IPS-18a (cell line): Measurements from ENCODE around the gene GLO1.

Source experiments
- H3K27ac ChIP-seq: one replicate; pipeline ENCODE4 v1.5.1; 2013; ENCODE audit warnings: low read length
- H3K27me3 ChIP-seq: one replicate; pipeline ENCODE4 v1.6.1; 2013; ENCODE audit warnings: mild to moderate bottlenecking, low read length; ENCODE audit not compliant: control insufficient read depth, insufficient read depth
- H3K36me3 ChIP-seq: one replicate; pipeline ENCODE4 v1.6.1; 2013; ENCODE audit warnings: low read depth, low read length; ENCODE audit not compliant: control insufficient read depth
- H3K4me1 ChIP-seq: one replicate; pipeline ENCODE4 v1.6.1; 2013; ENCODE audit warnings: low read depth, low read length; ENCODE audit not compliant: control insufficient read depth
- H3K4me3 ChIP-seq: one replicate; pipeline ENCODE4 v1.5.1; 2013; ENCODE audit warnings: low read length
- H3K9ac ChIP-seq: one replicate; pipeline ENCODE4 v1.6.1; 2013; ENCODE audit warnings: mild to moderate bottlenecking, low read length, moderate library complexity
- H3K9me3 ChIP-seq: one replicate; pipeline ENCODE4 v1.6.1; 2013; ENCODE audit warnings: low read depth, low read length; ENCODE audit not compliant: control insufficient read depth

The GLO1 gene

DNA sequence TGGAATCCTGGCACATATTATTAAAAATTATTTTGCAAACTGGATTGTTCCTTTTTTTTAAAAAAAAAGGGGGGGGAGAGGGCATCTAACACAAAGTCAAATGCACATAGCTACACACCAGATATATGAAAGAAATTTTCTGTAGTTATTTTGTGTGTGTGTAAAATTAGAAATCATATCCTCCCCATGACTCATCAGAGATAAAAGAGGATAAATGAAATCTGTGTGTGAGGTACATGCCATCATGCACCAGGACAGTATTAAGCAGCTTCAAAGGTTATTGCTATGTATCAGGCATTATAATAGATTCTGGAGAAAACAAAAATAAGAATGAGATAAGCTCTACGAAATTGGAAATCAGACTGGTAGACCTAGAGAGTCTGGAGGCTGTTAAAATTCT is 68.4 kb downstream of the GLO1 start:
- no peaks in the 10 kb centered on the region for H3K9me3 ChIP-seq
- H3K36me3 ChIP-seq, result no peaks in the 10 kb centered on the region
- H3K27ac ChIP-seq, result no peak overlapping the region
- H3K27me3 ChIP-seq, result no peaks in the 10 kb centered on the region
- H3K4me3 ChIP-seq, result no peak overlapping the region
- no peak overlapping the region for H3K9ac ChIP-seq
- H3K4me1 ChIP-seq, result peaks cover 5% of the 10 kb centered on the region

DNA sequence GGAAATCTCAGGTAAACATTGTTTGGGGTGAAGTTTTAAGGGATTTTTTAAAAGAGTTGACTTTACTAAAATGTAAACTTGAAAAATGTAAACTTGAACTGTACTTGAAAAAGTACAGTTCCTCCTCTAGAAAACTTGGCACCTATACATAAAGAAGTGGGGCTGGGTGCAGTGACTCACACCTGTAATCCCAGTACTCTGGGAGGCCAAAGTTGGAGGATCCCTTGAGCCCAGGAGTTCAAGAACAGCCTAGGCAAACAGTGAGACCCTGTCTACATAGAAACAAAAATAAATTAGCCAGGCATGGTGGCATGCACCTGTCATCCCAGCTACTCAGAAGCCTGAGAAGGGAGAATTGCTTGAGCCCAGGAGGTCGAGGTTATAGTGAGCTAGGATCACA is 70.5 kb downstream of the GLO1 start:
- H3K9me3 ChIP-seq, result no peaks in the 10 kb centered on the region
- H3K27ac ChIP-seq, result no peak overlapping the region
- no peaks in the 10 kb centered on the region for H3K4me1 ChIP-seq
- H3K9ac ChIP-seq, result no peak overlapping the region
- no peaks in the 10 kb centered on the region for H3K36me3 ChIP-seq
- no peaks in the 10 kb centered on the region for H3K27me3 ChIP-seq
- H3K4me3 ChIP-seq, result no peak overlapping the region

DNA sequence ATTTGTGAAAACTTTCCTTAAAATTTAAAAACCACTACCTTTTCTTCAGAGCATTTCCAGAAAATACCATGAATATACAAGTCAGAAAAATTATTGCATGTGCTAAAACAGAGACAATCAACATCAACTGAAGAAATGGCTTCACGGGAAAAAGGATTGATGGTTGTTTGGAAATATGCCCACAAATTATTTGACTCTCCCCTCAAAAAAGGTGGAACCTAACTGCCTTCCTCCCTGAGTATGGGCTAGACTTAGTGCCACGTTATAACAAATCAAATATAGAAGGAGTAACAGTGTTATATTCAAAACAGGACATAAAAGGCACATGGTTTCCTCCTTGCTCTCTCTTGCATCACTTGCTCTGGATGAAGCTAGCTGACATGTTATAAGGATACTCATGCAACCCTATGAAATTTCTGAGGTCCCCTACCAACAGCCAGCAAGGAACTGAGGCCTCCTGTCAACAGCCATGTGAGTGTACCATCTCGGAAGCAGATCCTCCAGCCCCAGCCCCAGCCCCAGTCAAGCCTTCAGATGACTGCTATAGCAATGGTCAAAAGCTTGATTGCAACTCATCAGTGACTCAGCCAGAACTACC is 71.7 kb downstream of the GLO1 start:
- no peaks in the 10 kb centered on the region for H3K4me1 ChIP-seq
- H3K4me3 ChIP-seq, result no peak overlapping the region
- H3K27ac ChIP-seq, result no peak overlapping the region
- no peak overlapping the region for H3K9ac ChIP-seq
- no peaks in the 10 kb centered on the region for H3K27me3 ChIP-seq
- no peaks in the 10 kb centered on the region for H3K36me3 ChIP-seq
- H3K9me3 ChIP-seq, result no peaks in the 10 kb centered on the region
